Measurements from ENCODE around the gene IRF5.

The IRF5 gene

GRCh38 chr7:128941946-128942526 is 4.3 kb downstream of the IRF5 start:
- TF ChIP-seq TCF12 (IDR thresholded peaks at IDR 0.05; ENCODE audit: low read depth) (no peak), MAX (IDR thresholded peaks at IDR 0.05) (no peak), FOXM1 (IDR thresholded peaks at IDR 0.05; ENCODE audit: borderline replicate concordance, low read depth) (no peak), NFIC (IDR thresholded peaks at IDR 0.05) (no peak), TAF1 (IDR thresholded peaks at IDR 0.05; ENCODE audit: low read depth) (no peak), EP300 (IDR thresholded peaks at IDR 0.05; ENCODE audit: borderline replicate concordance) (no peak), CEBPB (IDR thresholded peaks at IDR 0.05) (no peak), EGR1 (IDR thresholded peaks at IDR 0.05) (no peak), CREB1 (IDR thresholded peaks at IDR 0.05; ENCODE audit: low read depth) (no peak), USF1 (IDR thresholded peaks at IDR 0.05) (no peak), YY1 (IDR thresholded peaks at IDR 0.05; ENCODE audit: low read depth) (no peak), ZBTB7A (IDR thresholded peaks at IDR 0.05; ENCODE audit: low read depth) (no peak)

GRCh38 chr7:128944487-128945236 is 6.9 kb downstream of the IRF5 start:
- TF ChIP-seq CREB1 (IDR thresholded peaks at IDR 0.05; ENCODE audit: low read depth): no peak
- no peak for TF ChIP-seq EGR1 (IDR thresholded peaks at IDR 0.05)
- TF ChIP-seq USF1 (IDR thresholded peaks at IDR 0.05): no peak
- no peak for TF ChIP-seq FOXM1 (IDR thresholded peaks at IDR 0.05; ENCODE audit: borderline replicate concordance, low read depth)
- TF ChIP-seq MAX (IDR thresholded peaks at IDR 0.05): no peak
- no peak for TF ChIP-seq TAF1 (IDR thresholded peaks at IDR 0.05; ENCODE audit: low read depth)
- no peak for TF ChIP-seq EP300 (IDR thresholded peaks at IDR 0.05; ENCODE audit: borderline replicate concordance)
- TF ChIP-seq TCF12 (IDR thresholded peaks at IDR 0.05; ENCODE audit: low read depth): no peak
- no peak for TF ChIP-seq REST (IDR thresholded peaks at IDR 0.05; ENCODE audit: low read depth)
- no peak for TF ChIP-seq RAD21 (IDR thresholded peaks at IDR 0.05; ENCODE audit: low read depth)
- no peak for TF ChIP-seq YY1 (IDR thresholded peaks at IDR 0.05; ENCODE audit: low read depth)
- no peak for TF ChIP-seq CEBPB (IDR thresholded peaks at IDR 0.05)
- TF ChIP-seq TEAD4 (IDR thresholded peaks at IDR 0.05): no peak
- TF ChIP-seq ZBTB7A (IDR thresholded peaks at IDR 0.05; ENCODE audit: low read depth): no peak

GRCh38 chr7:128945668-128946366 is 8.1 kb downstream of the IRF5 start:
- TF ChIP-seq TEAD4 (IDR thresholded peaks at IDR 0.05): no peak
- TF ChIP-seq TCF12 (IDR thresholded peaks at IDR 0.05; ENCODE audit: low read depth): no peak
- no peak for TF ChIP-seq USF1 (IDR thresholded peaks at IDR 0.05)
- no peak for TF ChIP-seq EP300 (IDR thresholded peaks at IDR 0.05; ENCODE audit: borderline replicate concordance)
- TF ChIP-seq TAF1 (IDR thresholded peaks at IDR 0.05; ENCODE audit: low read depth): no peak
- TF ChIP-seq FOXM1 (IDR thresholded peaks at IDR 0.05; ENCODE audit: borderline replicate concordance, low read depth): no peak
- no peak for TF ChIP-seq YY1 (IDR thresholded peaks at IDR 0.05; ENCODE audit: low read depth)
- TF ChIP-seq CEBPB (IDR thresholded peaks at IDR 0.05): no peak
- no peak for TF ChIP-seq REST (IDR thresholded peaks at IDR 0.05; ENCODE audit: low read depth)
- no peak for TF ChIP-seq CREB1 (IDR thresholded peaks at IDR 0.05; ENCODE audit: low read depth)
- TF ChIP-seq EGR1 (IDR thresholded peaks at IDR 0.05): no peak
- TF ChIP-seq NFIC (IDR thresholded peaks at IDR 0.05): no peak

GRCh38 chr7:128946936-128947830 is 9.5 kb downstream of the IRF5 start:
- TF ChIP-seq RAD21 (IDR thresholded peaks at IDR 0.05; ENCODE audit: low read depth) (peak; percentile 31; the same call in 1 of the 2 replicates), EGR1 (IDR thresholded peaks at IDR 0.05) (no peak), NFIC (IDR thresholded peaks at IDR 0.05) (no peak), ZBTB7A (IDR thresholded peaks at IDR 0.05; ENCODE audit: low read depth) (no peak)
